K562 (cell line): ENCODE data around the gene CIB2. TPM values are rescaled to one million over a fixed set of nuclear protein-coding genes. Genes with fewer than 3 reads are reported as not detected.

ENCODE experiments used
- ATAC-seq: fragments of 200-7000 bp; cut with Tn5 transposase; 3 replicates; pipeline ENCODE4 v1.9.1; 2020; ENCODE audit warnings: moderate library complexity
- BruUV-seq: library from RNA; stranded (reverse); fragments of 400-500 nt; replicated peaks from 2 replicates; lab custom pipeline; 2021; lab: Mats Ljungman, UMichigan
- CTCF ChIA-PET: fragments of 300-600 bp; formaldehyde crosslinking; extraction: SDS; loops from one replicate; lab custom pipeline; 2021; ENCODE audit warnings: low intra/inter-chr PET ratio; lab: Yijun Ruan, JAX
- POLR2A ChIA-PET: fragments of 300-600, 350-650 bp; sonication (Branson Sonifier 250); formaldehyde crosslinking; extraction: SDS; loops from one replicate; lab custom pipeline; 2021; ENCODE audit warnings: antibody characterized with exemption, inconsistent platforms; lab: Yijun Ruan, JAX
- DNase-seq, 4 experiments: peaks; one replicate each; pipeline versions ENCODE4 v3.0.0 to v3.0.0-alpha.2; 2011 to 2018; ENCODE audit warnings: low spot score in 3 of 4, mixed read lengths in 3 of 4; ENCODE audit errors: extremely low read depth in 1 of 4
- FAIRE-seq: peaks from 2 replicates; lab custom pipeline; 2011; peaks lifted over from hg19 to GRCh38; lab: Jason Lieb, UNC
- H2AFZ ChIP-seq: 2 replicates; pipeline ENCODE4 v1.6.0; 2011; ENCODE audit warnings: low read depth, low read length, control low read depth, inconsistent platforms
- H3K27ac ChIP-seq: fragments of 200-600 bp; 3 replicates; pipeline ENCODE4 v1.8.0; 2011; ENCODE audit warnings: low read depth, mild to moderate bottlenecking, control low read depth, inconsistent platforms, low read length, moderate library complexity, mixed read lengths; ENCODE audit errors: extremely low read depth
- H3K27me3 ChIP-seq, 2 experiments: fragments of 300-600 bp in 1 of 2; 2 replicates in 1 of 2; 3 replicates in 1 of 2; pipeline versions ENCODE4 v1.6.0 to v1.8.0; 2011; ENCODE audit warnings: inconsistent platforms in 2 of 2, low read length in 2 of 2, mild to moderate bottlenecking in 1 of 2, mixed read lengths in 1 of 2, moderate library complexity in 1 of 2; ENCODE audit not compliant: control insufficient read depth in 2 of 2, insufficient read depth in 2 of 2
- H3K36me3 ChIP-seq: fragments of 300-600 bp; 3 replicates; pipeline ENCODE4 v1.8.0; 2011; ENCODE audit warnings: mild to moderate bottlenecking, low read length, inconsistent platforms; ENCODE audit not compliant: control insufficient read depth, insufficient read depth
- H3K4me1 ChIP-seq, 2 experiments: fragments of 200-600 bp in 1 of 2; replicated peaks in 1 of 2; 2 replicates in 1 of 2; 3 replicates in 1 of 2; pipeline versions ENCODE4 v1.5.1 to v1.8.0; 2011; ENCODE audit warnings: inconsistent platforms in 2 of 2, low read length in 2 of 2, mild to moderate bottlenecking in 1 of 2, mixed read lengths in 1 of 2, moderate library complexity in 1 of 2; ENCODE audit not compliant: control insufficient read depth in 2 of 2, insufficient read depth in 2 of 2
- H3K4me2 ChIP-seq: 2 replicates; pipeline ENCODE4 v1.6.1; 2011; ENCODE audit warnings: low read length, control low read depth, inconsistent platforms, mixed read lengths; ENCODE audit not compliant: insufficient read depth
- H3K4me3 ChIP-seq: fragments of 200-600 bp; sonication (generic), shearing (Covaris generic); 2 replicates; pipeline ENCODE4 v1.5.1; 2016; ENCODE audit warnings: control low read depth, inconsistent platforms
- H3K79me2 ChIP-seq: fragments of 200-600 bp; 3 replicates; pipeline ENCODE4 v1.8.0; 2011; ENCODE audit warnings: low read length, inconsistent platforms; ENCODE audit not compliant: control insufficient read depth, insufficient read depth
- H3K9ac ChIP-seq, 2 experiments: 2 replicates each; pipeline versions ENCODE4 v1.6.0 to v1.6.1; 2011; ENCODE audit warnings: low read depth in 2 of 2, low read length in 2 of 2, control low read depth in 1 of 2, inconsistent platforms in 1 of 2, mild to moderate bottlenecking in 1 of 2, mixed read lengths in 1 of 2; ENCODE audit not compliant: insufficient read depth in 1 of 2
- H3K9me1 ChIP-seq: one replicate; pipeline ENCODE4 v1.6.0; 2011; ENCODE audit warnings: inconsistent platforms, mild to moderate bottlenecking, low read length, moderate library complexity; ENCODE audit not compliant: control insufficient read depth, insufficient read depth
- H3K9me3 ChIP-seq: replicated peaks from 2 replicates; pipeline ENCODE4 v1.5.1; 2011; ENCODE audit warnings: low read depth, low read length, inconsistent platforms; ENCODE audit not compliant: control insufficient read depth, insufficient read depth
- H4K20me1 ChIP-seq: replicated peaks from 2 replicates; pipeline ENCODE4 v1.6.1; 2011; ENCODE audit warnings: low read length, inconsistent platforms, mixed read lengths; ENCODE audit not compliant: control insufficient read depth, insufficient read depth
- HDGF ChIP-seq: fragments of 450-650 bp; IDR thresholded peaks from 2 replicates; pipeline ENCODE4 v1.6.1; 2016
- MED1 ChIP-seq: sonication (generic); formaldehyde crosslinking; IDR thresholded peaks from 2 replicates; pipeline ENCODE4 v1.8.1; 2023; ENCODE audit warnings: missing genetic modification reagents, borderline replicate concordance
- MNT ChIP-seq, 2 experiments: fragments of 450-650 bp; conservative IDR thresholded peaks; 2 replicates each; pipeline ENCODE4 v1.6.1; 2017; ENCODE audit warnings: mild to moderate bottlenecking in 2 of 2, moderate library complexity in 2 of 2
- RFX1 ChIP-seq: fragments of 450-650 bp; IDR thresholded peaks from 2 replicates; pipeline ENCODE4 v1.6.1; 2016; ENCODE audit warnings: mild to moderate bottlenecking, moderate library complexity
- UBTF ChIP-seq, 2 experiments: IDR thresholded peaks; 2 replicates each; pipeline ENCODE4 v1.6.1; 2012; ENCODE audit warnings: improper control_type of control experiment in 2 of 2, low read depth in 2 of 2, low read length in 2 of 2, borderline replicate concordance in 1 of 2
- ZNF75A ChIP-seq: fragments of 450-650 bp; formaldehyde crosslinking; IDR thresholded peaks from 2 replicates; pipeline ENCODE4 v1.4.0; 2020; ENCODE audit warnings: mild to moderate bottlenecking
- WGBS: fragments of 100-300 bp; shearing (Covaris generic); methylation state at CpG from one replicate; pipeline ENCODE4 v1.1.6; 2016; ENCODE audit warnings: low coverage, mixed read lengths; ENCODE audit not compliant: insufficient coverage; ENCODE audit errors: missing lambda C conversion rate; 5-methylcytosine and 5-hydroxymethylcytosine counted together
- in situ Hi-C: fragments of 300-500 bp; cut with MboI; formaldehyde crosslinking; loops from 4 replicates; pipeline ENCODE4 v1.15.0; 2018; ENCODE audit warnings: inconsistent platforms, mixed read lengths
- intact Hi-C: fragments of 100-400 bp; cut with micrococcal nuclease; formaldehyde crosslinking; loops from 2 replicates; pipeline ENCODE4 v1.14.2; 2022
- polyA plus RNA-seq, 8 experiments: library from polyadenylated mRNA; depleted of rRNA in 4 of 8; stranded (reverse) in 5 of 8; unstranded in 3 of 8; fragments of >200 nt; fragmentation: Nextera tagmentation in 2 of 8; fragmentation: Illumina TruSeq in 1 of 8; extraction: Ambion mirVana in 2 of 8; extraction: Trizol in 1 of 8; gene quantifications; 2 replicates each; pipeline versions ENCODE4 v1.2.1 to v1.2.3, GENCODE V29; 2011 to 2014; ENCODE audit warnings: inconsistent platforms in 1 of 8, missing spikeins in 1 of 8
- total RNA-seq, 7 experiments: library from RNA; depleted of rRNA in 6 of 7; stranded (reverse); fragments of >200 nt in 6 of 7; fragmentation: Illumina TruSeq in 2 of 7; extraction: Trizol in 2 of 7; gene quantifications; 2 replicates each; pipeline versions ENCODE4 v1.2.1 to v1.2.3, GENCODE V29; 2011 to 2021; ENCODE audit warnings: low replicate concordance in 1 of 7

The CIB2 gene
- total and polyA plus RNA-seq, 9 of the 15 experiments (the other 6 are each of a cell fraction or from before 2014, with no cell fraction given) = 1.5 to 37.4 (median 19.4) TPM

- no peak for TF ChIP-seq MED1 (CRISPR knock-in tag)
Measured at GRCh38 chr15:78063217-78063616, 68.0 kb downstream of the CIB2 start (continued).

GRCh38 chr15:78061963-78062427 lies 69.2 kb downstream of the CIB2 start:
- no peaks in the 10 kb centered on the region for H3K9me1 ChIP-seq
- H2AFZ ChIP-seq = no peak overlapping the region
- peak overlapping the region; percentile 64 for H3K4me2 ChIP-seq
- H4K20me1 ChIP-seq = peaks cover 7% of the 10 kb centered on the region; the same call in 1 of the 2 replicates
- no peak overlapping the region for H3K4me3 ChIP-seq
- in situ Hi-C loops (no loop called here), intact Hi-C loops (no loop called here)
- no peaks in the 10 kb centered on the region for H3K27me3 ChIP-seq
- CTCF ChIA-PET = no interaction called here
- no peaks in the 10 kb centered on the region for H3K36me3 ChIP-seq
- DNase-seq (peak in 2 of 4 experiments; percentile 35 to 44), FAIRE-seq (peak; percentile 81), ATAC-seq (peak; percentile 79)
- H3K79me2 ChIP-seq = 0 out of 3 replicates have a peak, but pooled peaks cover 5% of the 10 kb centered on the region
- TF ChIP-seq RFX1 (peak; percentile 55), ZNF75A (0 out of 2 replicates have a peak, but pooled peaks have one; percentile 40), HDGF (no peak), MNT (conservative IDR thresholded peaks at IDR 0.05) (0 out of 4 replicates have a peak, but pooled peaks of 1 of the 2 experiments have one; percentile 20), UBTF (IDR thresholded peaks at IDR 0.05; ENCODE audit: borderline replicate concordance in 1 of 2, low read depth in 2 of 2, low read length in 2 of 2) (0 out of 4 replicates have a peak, but pooled peaks of 1 of the 2 experiments have one; percentile 34)
- no peak overlapping the region for H3K27ac ChIP-seq
- POLR2A ChIA-PET = interaction anchor here (1.2 to 2.0 kb wide), 5 partner anchors 10 to 37 kb away, joined by 3 to 7 read pairs (median 3); no protein-coding TSS in a partner anchor
- no peak overlapping the region for H3K9ac ChIP-seq
- 4% methylated on average over 6 of the region's 6 CpGs for WGBS
- no peaks in the 10 kb centered on the region for H3K9me3 ChIP-seq
- no TSS peak for BruUV-seq
- peaks cover 0 to 4% of the 10 kb centered on the region in 2 experiments; a peak in 3 of 5 replicates for H3K4me1 ChIP-seq
